Activated CD8-positive, alpha-beta memory T cell treated with anti-CD3 and anti-CD28 coated beads, Interleukin-2, amount 50 U/mL, for 1 hour (primary cell): ENCODE data around the gene NINJ1.
A peak's percentile ranks its signal among the peaks of the same experiment; 100 is the strongest.
"Not testable (repeated sequence)": the region's sequence is repeated elsewhere in the genome, so short reads cannot be mapped to it uniquely, and the experiment has no call there.

Experiments
- DNase-seq: peaks from one replicate; pipeline ENCODE4 v3.0.0-alpha.2; 2020; ENCODE audit errors: extremely low read depth

The NINJ1 gene

GRCh38 chr9:93159601-93160471, 25.8 kb upstream of the NINJ1 start:
- no peak for DNase-seq

DNA sequence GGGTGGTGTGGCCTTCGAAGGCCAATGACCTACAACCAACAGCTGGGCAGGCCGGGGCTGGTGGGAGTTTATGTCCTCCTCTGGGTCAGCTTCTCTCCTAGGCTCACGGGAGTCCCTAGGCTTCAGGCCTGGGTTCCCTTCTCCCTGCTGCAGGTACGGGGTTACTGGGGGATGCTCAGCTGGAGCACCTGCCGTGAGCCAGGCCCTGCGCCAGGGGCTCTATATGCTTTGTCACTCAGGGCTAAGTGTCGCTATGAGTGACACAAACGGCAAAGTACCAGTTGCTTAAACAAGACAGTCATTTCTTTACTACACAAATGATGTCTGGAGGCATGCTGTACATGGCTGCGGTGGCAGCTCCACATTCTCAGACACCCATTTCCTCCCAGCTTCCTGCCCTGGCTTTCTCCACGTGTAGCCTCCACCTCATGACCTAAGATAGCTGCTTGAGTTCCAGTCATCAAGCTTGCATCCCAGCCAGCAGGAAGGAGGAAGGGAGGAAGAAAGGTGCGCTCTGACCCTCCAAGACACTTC, 22.5 kb upstream of the NINJ1 start:
- no peak for DNase-seq

- no peak for DNase-seq
Observed at GRCh38 chr9:93155716-93156474, 21.8 kb upstream of the NINJ1 start.

GRCh38 chr9:93154293-93154903, 20.3 kb upstream of the NINJ1 start:
- DNase-seq = no peak

DNA sequence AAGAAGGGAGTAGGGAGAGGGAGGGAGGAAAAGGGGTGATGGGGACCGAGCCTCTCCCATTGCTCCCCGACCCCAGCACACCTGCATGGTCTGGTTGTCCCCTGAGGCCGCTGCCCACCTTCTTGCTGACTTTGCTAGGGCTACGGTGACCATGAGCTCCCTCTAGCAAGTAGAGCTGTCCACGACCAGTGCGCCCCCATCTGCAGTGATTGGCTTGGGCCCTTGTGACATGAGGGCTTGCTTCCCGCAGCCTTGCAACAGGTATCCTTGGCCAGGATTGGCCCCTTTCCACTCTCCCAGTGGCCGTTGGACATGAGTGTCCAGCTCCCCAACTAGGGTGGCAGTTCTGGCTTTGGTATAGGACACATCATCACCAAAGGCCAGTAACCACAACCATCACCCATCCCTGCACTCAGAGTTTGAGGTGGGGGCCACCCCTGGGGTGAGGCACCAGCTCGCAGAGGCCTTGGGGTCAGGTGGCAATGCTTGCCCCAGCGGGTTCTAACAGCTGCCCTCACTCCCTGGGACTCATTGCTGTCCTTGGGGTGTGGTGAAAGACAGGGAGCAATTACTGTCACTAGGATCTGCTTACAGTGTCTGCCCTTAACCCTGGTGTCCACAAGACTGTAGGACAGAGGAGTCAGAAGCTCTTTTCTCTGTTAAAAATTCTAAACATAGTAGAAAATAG, 17.2 kb upstream of the NINJ1 start:
- DNase-seq = no peak

- no peak for DNase-seq
Observed at GRCh38 chr9:93149361-93149760, 15.3 kb upstream of the NINJ1 start.

- no peak for DNase-seq
Observed at GRCh38 chr9:93148721-93149120, 14.7 kb upstream of the NINJ1 start.

GRCh38 chr9:93147632-93148031, 13.6 kb upstream of the NINJ1 start:
- no peak for DNase-seq

- not testable (repeated sequence) for DNase-seq
Observed at GRCh38 chr9:93146696-93147095, 12.6 kb upstream of the NINJ1 start.

DNA sequence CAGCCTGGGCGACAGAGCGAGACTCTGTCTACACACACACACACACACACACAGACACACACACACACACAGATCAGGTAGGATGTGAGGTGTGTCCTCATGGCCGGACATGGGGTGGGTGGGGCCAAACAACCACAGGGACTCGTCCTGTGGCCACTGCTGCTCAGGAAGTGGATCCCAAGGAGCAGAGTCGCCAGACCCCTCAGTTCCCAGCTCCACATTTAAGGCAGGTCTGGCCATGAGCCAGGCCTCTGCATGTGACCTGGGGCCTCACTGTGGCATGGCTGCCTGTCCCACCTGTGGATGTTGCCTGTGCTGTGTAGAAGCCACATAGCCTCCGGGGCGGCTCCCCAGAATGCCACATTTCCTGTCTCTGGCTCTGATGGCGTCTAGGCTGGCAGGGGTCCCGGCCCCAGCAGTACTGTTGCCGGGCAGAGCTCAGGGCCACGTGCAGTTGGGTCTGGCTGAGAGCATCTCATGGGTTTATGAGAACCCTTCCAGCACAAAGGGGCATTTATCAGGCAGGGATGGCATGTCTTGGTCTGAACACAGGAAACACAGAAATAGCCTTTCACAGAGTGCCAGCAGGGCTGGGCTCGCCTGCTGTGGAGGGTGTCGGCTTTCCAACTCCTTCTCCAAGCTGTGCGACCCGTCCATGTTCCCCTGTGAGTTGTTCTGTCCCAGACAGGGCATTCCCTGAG, 9.9 kb upstream of the NINJ1 start:
- peak; percentile 37 for DNase-seq

- DNase-seq = no peak
Observed at GRCh38 chr9:93141771-93142483, 7.9 kb upstream of the NINJ1 start.

GRCh38 chr9:93139365-93140182, 5.5 kb upstream of the NINJ1 start:
- no peak for DNase-seq

GRCh38 chr9:93138171-93138764, 4.2 kb upstream of the NINJ1 start:
- DNase-seq = no peak

- no peak for DNase-seq
Observed at GRCh38 chr9:93137362-93137761, 3.3 kb upstream of the NINJ1 start.

DNA sequence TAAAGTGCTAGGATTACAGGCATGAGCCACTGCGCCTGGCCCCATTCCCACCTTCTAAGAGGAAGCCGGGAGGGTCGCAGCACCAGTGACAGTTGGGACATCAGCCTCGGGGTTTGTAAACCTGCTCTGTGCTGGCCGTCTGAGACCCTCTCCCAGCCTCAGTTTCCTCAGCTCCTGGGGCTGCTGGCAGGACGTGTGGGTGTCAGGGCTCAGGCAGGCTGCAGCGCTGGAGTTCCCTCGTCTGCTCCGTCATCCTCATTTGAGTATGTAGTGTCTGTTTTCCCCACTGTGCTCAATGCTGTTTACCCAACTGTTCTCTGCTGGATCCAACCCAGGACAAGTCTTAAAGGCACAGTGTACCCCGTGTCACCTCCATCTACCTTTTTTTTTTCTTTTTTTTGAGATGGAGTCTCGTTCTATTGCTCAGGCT, 2.0 kb upstream of the NINJ1 start:
- no peak for DNase-seq

DNA sequence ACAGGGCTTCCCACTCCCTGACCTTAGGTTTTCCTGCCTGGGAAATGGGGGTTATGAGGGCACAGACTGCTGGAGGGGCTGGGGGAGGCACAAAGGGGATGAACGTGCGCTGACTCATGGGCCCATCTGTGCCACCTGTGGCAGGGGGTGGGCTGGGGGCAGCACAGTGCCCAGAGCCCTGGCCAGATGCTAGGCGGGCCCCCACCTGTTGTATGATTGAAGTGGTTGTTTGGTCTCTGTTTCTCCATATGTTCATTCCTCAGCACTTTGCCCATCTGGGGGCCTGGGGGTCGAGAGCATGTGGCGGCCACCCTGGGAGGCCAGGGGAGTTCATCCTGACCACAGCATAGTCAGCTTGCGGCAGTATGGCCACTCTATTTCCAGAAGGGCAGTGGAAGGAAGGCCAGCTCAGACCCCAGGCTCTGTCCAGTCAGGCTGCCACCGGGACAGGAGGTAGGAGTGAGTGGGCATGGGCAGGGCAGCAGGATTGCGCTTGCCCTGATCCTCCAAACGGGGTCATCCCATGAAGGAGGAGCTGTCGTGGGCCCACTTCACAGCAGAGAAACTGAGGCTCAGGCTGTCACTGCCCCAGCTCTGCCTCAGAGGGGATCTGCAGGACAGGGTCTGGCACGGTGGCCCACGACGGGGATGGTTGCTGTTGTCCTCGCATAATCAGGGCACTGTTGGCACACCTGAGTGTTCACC, 841 bp upstream of the NINJ1 start:
- no peak for DNase-seq

DNA sequence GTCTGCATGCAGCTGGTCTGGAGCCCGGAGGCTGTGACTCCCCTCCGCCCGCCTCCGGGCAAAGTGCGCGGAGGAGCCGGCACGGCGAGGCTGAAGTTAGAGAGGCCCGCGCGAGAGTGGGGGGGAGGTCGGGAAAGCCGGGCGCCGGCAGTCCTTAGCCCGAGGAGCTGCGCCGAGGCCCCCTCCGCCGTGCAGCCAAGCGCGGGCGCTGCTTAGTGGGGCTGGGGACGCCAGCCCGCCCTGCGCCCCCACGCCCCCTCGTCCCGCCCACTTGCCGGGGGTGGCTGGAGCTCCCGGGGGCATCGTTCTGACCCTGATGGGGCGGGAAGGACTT, 403 bp downstream of the NINJ1 start:
- no peak for DNase-seq

- peak; percentile 40 for DNase-seq
Observed at GRCh38 chr9:93132946-93133680, 938 bp downstream of the NINJ1 start.
